Memory B cell (primary cell): ENCODE measurements around the gene FAM210A.
A peak's percentile ranks its signal among the peaks of the same experiment; 100 is the strongest.

ENCODE experiments used
- ATAC-seq: fragments of 150-1000 bp; cut with Tn5 transposase; 2 replicates; pipeline ENCODE4 v1.10.0; 2021; ENCODE audit warnings: low read depth, mild to moderate bottlenecking, moderate library complexity
- DNase-seq, 2 donors: peaks; one replicate each; pipeline ENCODE4 v3.0.0; 2022; ENCODE audit warnings: low spot score in 2 of 2
- H3K27ac Mint-ChIP-seq: one replicate; pipeline ENCODE4 v1.8.0; 2022; ENCODE audit warnings: mild to moderate bottlenecking, moderate library complexity, mixed read lengths
- H3K27me3 Mint-ChIP-seq: one replicate; pipeline ENCODE4 v1.8.0; 2022; ENCODE audit warnings: mixed read lengths
- H3K36me3 Mint-ChIP-seq: one replicate; pipeline ENCODE4 v1.8.0; 2022; ENCODE audit warnings: mild to moderate bottlenecking, mixed read lengths
- H3K4me1 Mint-ChIP-seq: one replicate; pipeline ENCODE4 v1.8.0; 2022; ENCODE audit warnings: mixed read lengths
- H3K4me3 Mint-ChIP-seq: one replicate; pipeline ENCODE4 v1.8.0; 2022; ENCODE audit warnings: mild to moderate bottlenecking, moderate library complexity, mixed read lengths
- H3K9me3 Mint-ChIP-seq: one replicate; pipeline ENCODE4 v1.8.0; 2022; ENCODE audit warnings: mixed read lengths

Gene FAM210A

GRCh38 chr18:13617826-13618515 is 108.4 kb downstream of the FAM210A start:
- Mint-ChIP-seq H3K27ac (no peak overlapping the region), H3K4me3 (no peak overlapping the region), H3K9me3 (no peaks in the 10 kb centered on the region), H3K36me3 (no peaks in the 10 kb centered on the region), H3K4me1 (peaks cover 42% of the 10 kb centered on the region), H3K27me3 (no peaks in the 10 kb centered on the region)
- no peak for DNase-seq
- ATAC-seq, result no peak

- Mint-ChIP-seq H3K9me3 (no peaks in the 10 kb centered on the region), H3K4me3 (peak overlapping the region; percentile 78), H3K27ac (peak overlapping the region; percentile 99), H3K4me1 (peaks cover 56% of the 10 kb centered on the region), H3K27me3 (no peaks in the 10 kb centered on the region), H3K36me3 (no peaks in the 10 kb centered on the region)
- no peak for ATAC-seq
- DNase-seq, result no peak
Measured at GRCh38 chr18:13616525-13617035, 109.8 kb downstream of the FAM210A start.

GRCh38 chr18:13616041-13616440 is 110.3 kb downstream of the FAM210A start:
- Mint-ChIP-seq H3K9me3 (no peaks in the 10 kb centered on the region), H3K4me1 (peaks cover 61% of the 10 kb centered on the region), H3K36me3 (no peaks in the 10 kb centered on the region), H3K4me3 (peak overlapping the region; percentile 78), H3K27me3 (no peaks in the 10 kb centered on the region), H3K27ac (peak overlapping the region; percentile 99)
- ATAC-seq, result no peak
- no peak for DNase-seq

- H3K4me3 Mint-ChIP-seq, result peak overlapping the region; percentile 78
- DNase-seq, result no peak
- ATAC-seq, result no peak
- H3K9me3 Mint-ChIP-seq, result no peaks in the 10 kb centered on the region
- peak overlapping the region; percentile 99 for H3K27ac Mint-ChIP-seq
- H3K36me3 Mint-ChIP-seq, result no peaks in the 10 kb centered on the region
- peaks cover 63% of the 10 kb centered on the region for H3K4me1 Mint-ChIP-seq
- H3K27me3 Mint-ChIP-seq, result no peaks in the 10 kb centered on the region
Measured at GRCh38 chr18:13615432-13615861, 110.9 kb downstream of the FAM210A start.

GRCh38 chr18:13614641-13615288 is 111.6 kb downstream of the FAM210A start:
- peaks cover 59% of the 10 kb centered on the region for H3K4me1 Mint-ChIP-seq
- no peaks in the 10 kb centered on the region for H3K27me3 Mint-ChIP-seq
- no peak for ATAC-seq

GRCh38 chr18:13613591-13614501 is 112.5 kb downstream of the FAM210A start:
- DNase-seq (peak; percentile 51 to 70), ATAC-seq (peak; percentile 47)
- H3K4me3 Mint-ChIP-seq, result peak overlapping the region; percentile 90
- peak overlapping the region; percentile 99 for H3K27ac Mint-ChIP-seq
- no peaks in the 10 kb centered on the region for H3K9me3 Mint-ChIP-seq
- no peaks in the 10 kb centered on the region for H3K27me3 Mint-ChIP-seq
- H3K4me1 Mint-ChIP-seq, result peaks cover 64% of the 10 kb centered on the region
- H3K36me3 Mint-ChIP-seq, result no peaks in the 10 kb centered on the region

More at GRCh38 chr18:13614641-13615288, 111.6 kb downstream of the FAM210A start:
- DNase-seq, result no peak
- Mint-ChIP-seq H3K4me3 (peak overlapping the region; percentile 78), H3K27ac (peak overlapping the region; percentile 99), H3K9me3 (no peaks in the 10 kb centered on the region), H3K36me3 (no peaks in the 10 kb centered on the region)
